ENCODE results near the gene GALNT1. TPM values are rescaled to one million over a fixed set of nuclear protein-coding genes. Genes with fewer than 3 reads are reported as not detected.

Gene GALNT1
- total and polyA plus RNA-seq, 9 of the 15 experiments (the other 6 are each of a cell fraction or from before 2014, with no cell fraction given) = 14.4 to 54.1 (median 36.6) TPM

GRCh38 chr18:35641467-35641866, 59.9 kb downstream of the GALNT1 start (continued):
- TF ChIP-seq NCOA2 (IDR thresholded peaks at IDR 0.05; ENCODE audit: partially characterized antibody in 2 of 2) (no peak), MCM7 (IDR thresholded peaks at IDR 0.05) (no peak), CXXC5 (CRISPR knock-in tag; IDR thresholded peaks at IDR 0.05) (no peak), ZNF212 (CRISPR knock-in tag; IDR thresholded peaks at IDR 0.05) (no peak)

DNA sequence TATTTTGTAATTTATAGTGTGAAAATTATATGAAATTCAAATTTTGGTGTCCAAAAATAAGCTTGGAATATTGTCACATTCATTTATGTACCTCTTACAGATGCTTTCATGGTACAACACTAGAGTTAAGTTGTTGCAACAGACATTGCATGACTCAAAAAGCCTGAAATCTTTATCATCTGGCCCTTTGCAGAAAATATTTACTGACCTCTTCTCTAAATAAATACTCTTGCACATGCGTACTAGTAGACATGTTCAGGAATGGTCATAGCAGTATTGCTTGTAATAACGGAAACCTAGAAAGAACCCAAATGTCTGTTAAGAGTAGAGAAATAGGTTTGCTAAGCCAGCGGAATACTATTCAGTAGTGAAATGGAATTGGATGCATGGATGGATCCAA, 60.4 kb downstream of the GALNT1 start:
- Histone ChIP-seq H3K36me3 (ENCODE audit: control insufficient read depth, insufficient read depth, low read length) (no peaks in the 10 kb centered on the region), H3K27ac (ENCODE audit: extremely low read depth, low read depth, low read length) (no peak overlapping the region), H3K4me3 (no peak overlapping the region), H3K9ac (ENCODE audit: insufficient read depth in 1 of 2, low read depth in 2 of 2, low read length in 2 of 2) (no peak overlapping the region), H2AFZ (ENCODE audit: low read depth, low read length) (no peak overlapping the region), H3K4me1 (replicated peaks in 1 of 2; ENCODE audit: control insufficient read depth in 2 of 2, insufficient read depth in 2 of 2, low read length in 2 of 2) (no peaks in the 10 kb centered on the region), H3K79me2 (ENCODE audit: control insufficient read depth, insufficient read depth, low read length) (no peaks in the 10 kb centered on the region), H4K20me1 (replicated peaks; ENCODE audit: control insufficient read depth, insufficient read depth, low read length) (no peaks in the 10 kb centered on the region), H3K27me3 (ENCODE audit: control insufficient read depth in 2 of 2, insufficient read depth in 2 of 2, low read length in 2 of 2) (no peaks in the 10 kb centered on the region), H3K4me2 (ENCODE audit: insufficient read depth, low read length) (no peak overlapping the region), H3K9me1 (ENCODE audit: control insufficient read depth, insufficient read depth, low read length) (no peaks in the 10 kb centered on the region), H3K9me3 (replicated peaks; ENCODE audit: control insufficient read depth, insufficient read depth, low read depth, low read length) (no peaks in the 10 kb centered on the region)
- CTCF ChIA-PET (ENCODE audit: low intra/inter-chr PET ratio) = no interaction called here
- ATAC-seq (no peak), DNase-seq (ENCODE audit: extremely low read depth in 1 of 4, low spot score in 3 of 4) (no peak), FAIRE-seq (no peak)
- WGBS (ENCODE audit: insufficient coverage, low coverage, missing lambda C conversion rate) = 83% methylated on average over 3 of the region's 3 CpGs
- intact Hi-C loops (cut with micrococcal nuclease) = no loop called here
- in situ Hi-C loops (cut with MboI) = no loop called here
- BruUV-seq (replicated peaks) = no TSS peak
- POLR2A ChIA-PET = no interaction called here
- TF ChIP-seq SRSF3 (IDR thresholded peaks at IDR 0.05; ENCODE audit: insufficient read depth, low read length) (no peak), IRF2 (CRISPR knock-in tag; IDR thresholded peaks at IDR 0.05) (no peak), CBX5 (IDR thresholded peaks at IDR 0.05; ENCODE audit: borderline replicate concordance, low read depth) (no peak), ZNF586 (CRISPR knock-in tag; conservative IDR thresholded peaks at IDR 0.05) (no peak)
- TF ChIP-seq, protein P1, sequence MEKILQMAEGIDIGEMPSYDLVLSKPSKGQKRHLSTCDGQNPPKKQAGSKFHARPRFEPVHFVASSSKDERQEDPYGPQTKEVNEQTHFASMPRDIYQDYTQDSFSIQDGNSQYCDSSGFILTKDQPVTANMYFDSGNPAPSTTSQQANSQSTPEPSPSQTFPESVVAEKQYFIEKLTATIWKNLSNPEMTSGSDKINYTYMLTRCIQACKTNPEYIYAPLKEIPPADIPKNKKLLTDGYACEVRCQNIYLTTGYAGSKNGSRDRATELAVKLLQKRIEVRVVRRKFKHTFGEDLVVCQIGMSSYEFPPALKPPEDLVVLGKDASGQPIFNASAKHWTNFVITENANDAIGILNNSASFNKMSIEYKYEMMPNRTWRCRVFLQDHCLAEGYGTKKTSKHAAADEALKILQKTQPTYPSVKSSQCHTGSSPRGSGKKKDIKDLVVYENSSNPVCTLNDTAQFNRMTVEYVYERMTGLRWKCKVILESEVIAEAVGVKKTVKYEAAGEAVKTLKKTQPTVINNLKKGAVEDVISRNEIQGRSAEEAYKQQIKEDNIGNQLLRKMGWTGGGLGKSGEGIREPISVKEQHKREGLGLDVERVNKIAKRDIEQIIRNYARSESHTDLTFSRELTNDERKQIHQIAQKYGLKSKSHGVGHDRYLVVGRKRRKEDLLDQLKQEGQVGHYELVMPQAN (IDR thresholded peaks at IDR 0.05; ENCODE audit: borderline replicate concordance) = no peak
- TF ChIP-seq, protein P2, sequence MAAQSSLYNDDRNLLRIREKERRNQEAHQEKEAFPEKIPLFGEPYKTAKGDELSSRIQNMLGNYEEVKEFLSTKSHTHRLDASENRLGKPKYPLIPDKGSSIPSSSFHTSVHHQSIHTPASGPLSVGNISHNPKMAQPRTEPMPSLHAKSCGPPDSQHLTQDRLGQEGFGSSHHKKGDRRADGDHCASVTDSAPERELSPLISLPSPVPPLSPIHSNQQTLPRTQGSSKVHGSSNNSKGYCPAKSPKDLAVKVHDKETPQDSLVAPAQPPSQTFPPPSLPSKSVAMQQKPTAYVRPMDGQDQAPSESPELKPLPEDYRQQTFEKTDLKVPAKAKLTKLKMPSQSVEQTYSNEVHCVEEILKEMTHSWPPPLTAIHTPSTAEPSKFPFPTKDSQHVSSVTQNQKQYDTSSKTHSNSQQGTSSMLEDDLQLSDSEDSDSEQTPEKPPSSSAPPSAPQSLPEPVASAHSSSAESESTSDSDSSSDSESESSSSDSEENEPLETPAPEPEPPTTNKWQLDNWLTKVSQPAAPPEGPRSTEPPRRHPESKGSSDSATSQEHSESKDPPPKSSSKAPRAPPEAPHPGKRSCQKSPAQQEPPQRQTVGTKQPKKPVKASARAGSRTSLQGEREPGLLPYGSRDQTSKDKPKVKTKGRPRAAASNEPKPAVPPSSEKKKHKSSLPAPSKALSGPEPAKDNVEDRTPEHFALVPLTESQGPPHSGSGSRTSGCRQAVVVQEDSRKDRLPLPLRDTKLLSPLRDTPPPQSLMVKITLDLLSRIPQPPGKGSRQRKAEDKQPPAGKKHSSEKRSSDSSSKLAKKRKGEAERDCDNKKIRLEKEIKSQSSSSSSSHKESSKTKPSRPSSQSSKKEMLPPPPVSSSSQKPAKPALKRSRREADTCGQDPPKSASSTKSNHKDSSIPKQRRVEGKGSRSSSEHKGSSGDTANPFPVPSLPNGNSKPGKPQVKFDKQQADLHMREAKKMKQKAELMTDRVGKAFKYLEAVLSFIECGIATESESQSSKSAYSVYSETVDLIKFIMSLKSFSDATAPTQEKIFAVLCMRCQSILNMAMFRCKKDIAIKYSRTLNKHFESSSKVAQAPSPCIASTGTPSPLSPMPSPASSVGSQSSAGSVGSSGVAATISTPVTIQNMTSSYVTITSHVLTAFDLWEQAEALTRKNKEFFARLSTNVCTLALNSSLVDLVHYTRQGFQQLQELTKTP (IDR thresholded peaks at IDR 0.05; ENCODE audit: low read depth in 1 of 2, partially characterized antibody in 2 of 2) = no peak

Measured in K562 (cell line).